Measurements from ENCODE around the gene VTI1A. TPM values are rescaled to one million over a fixed set of nuclear protein-coding genes. Genes with fewer than 3 reads are reported as not detected.

The VTI1A gene
- total RNA-seq, 1 experiment from 2014 or later = 18.1 TPM

- Histone ChIP-seq H3K9me2 (ENCODE audit: insufficient read depth) (no peaks in the 10 kb centered on the region), H3K36me3 (ENCODE audit: low read depth) (no peaks in the 10 kb centered on the region), H3K4me3 (no peak overlapping the region), H3K4me2 (peak overlapping the region; percentile 72), H3K27me3 (ENCODE audit: insufficient read depth, low read depth) (no peaks in the 10 kb centered on the region), H4K20me1 (ENCODE audit: insufficient read depth) (no peaks in the 10 kb centered on the region), H3K4me1 (replicated peaks; ENCODE audit: insufficient read depth) (peaks cover 24% of the 10 kb centered on the region), H2AFZ (no peak overlapping the region), H3K27ac (peak overlapping the region; percentile 61), H3K79me2 (ENCODE audit: low read depth) (no peaks in the 10 kb centered on the region), H3F3A (ENCODE audit: insufficient read depth, low read depth) (peaks cover 24% of the 10 kb centered on the region), H3K9me3 (ENCODE audit: insufficient read depth, low read depth) (peaks cover 3% of the 10 kb centered on the region; the same call in 1 of the 2 replicates)
- intact Hi-C loops (cut with micrococcal nuclease; ENCODE audit: unreplicated experiment) = loop anchor here (10.0 kb wide), 1 partner anchor 156 kb away; no protein-coding TSS in a partner anchor
- TF ChIP-seq CTCF (conservative IDR thresholded peaks at IDR 0.05) = no peak
- TF ChIP-seq EZH2 (IDR thresholded peaks at IDR 0.05; ENCODE audit: low read depth) = no peak
- no peak for DNase-seq
- ChIA-PET POLR2A (ENCODE audit: unreplicated experiment) (no interaction called here), CTCF (no interaction called here)
- BruUV-seq (replicated peaks) = no TSS peak
Observed at GRCh38 chr10:112658465-112658864, 211.4 kb downstream of the VTI1A start.

- peaks cover 30% of the 10 kb centered on the region for H3K4me1 ChIP-seq (replicated peaks; ENCODE audit: insufficient read depth)
- H3K27ac ChIP-seq = peak overlapping the region; percentile 61
- BruUV-seq (replicated peaks) = no TSS peak
- no peak overlapping the region for H2AFZ ChIP-seq
- peak in 1 of 2 experiments; percentile 85 for DNase-seq
- H3K27me3 ChIP-seq (ENCODE audit: insufficient read depth, low read depth) = no peaks in the 10 kb centered on the region
- no peaks in the 10 kb centered on the region for H3K79me2 ChIP-seq (ENCODE audit: low read depth)
- peaks cover 3% of the 10 kb centered on the region; the same call in 1 of the 2 replicates for H3K9me3 ChIP-seq (ENCODE audit: insufficient read depth, low read depth)
- H3K4me2 ChIP-seq = peak overlapping the region; percentile 72
- no peaks in the 10 kb centered on the region for H4K20me1 ChIP-seq (ENCODE audit: insufficient read depth)
- H3K36me3 ChIP-seq (ENCODE audit: low read depth) = no peaks in the 10 kb centered on the region
- H3F3A ChIP-seq (ENCODE audit: insufficient read depth, low read depth) = peaks cover 30% of the 10 kb centered on the region
- intact Hi-C loops (cut with micrococcal nuclease; ENCODE audit: unreplicated experiment) = loop anchor here (10.0 kb wide), 1 partner anchor 156 kb away; no protein-coding TSS in a partner anchor
- ChIA-PET CTCF (no interaction called here), POLR2A (ENCODE audit: unreplicated experiment) (no interaction called here)
- no peaks in the 10 kb centered on the region for H3K9me2 ChIP-seq (ENCODE audit: insufficient read depth)
- no peak overlapping the region for H3K4me3 ChIP-seq
- TF ChIP-seq EZH2 (IDR thresholded peaks at IDR 0.05; ENCODE audit: low read depth) = no peak
- no peak for TF ChIP-seq CTCF (conservative IDR thresholded peaks at IDR 0.05)
Observed at GRCh38 chr10:112658900-112659638, 212.1 kb downstream of the VTI1A start.

- ChIA-PET CTCF (no interaction called here), POLR2A (ENCODE audit: unreplicated experiment) (no interaction called here)
- H4K20me1 ChIP-seq (ENCODE audit: insufficient read depth) = no peaks in the 10 kb centered on the region
- no peaks in the 10 kb centered on the region for H3K79me2 ChIP-seq (ENCODE audit: low read depth)
- intact Hi-C loops (cut with micrococcal nuclease; ENCODE audit: unreplicated experiment) = no loop called here
- no peaks in the 10 kb centered on the region for H3K9me2 ChIP-seq (ENCODE audit: insufficient read depth)
- H3K36me3 ChIP-seq (ENCODE audit: low read depth) = no peaks in the 10 kb centered on the region
- H3K4me1 ChIP-seq (replicated peaks; ENCODE audit: insufficient read depth) = peaks cover 30% of the 10 kb centered on the region
- peaks cover 3% of the 10 kb centered on the region; the same call in 1 of the 2 replicates for H3K9me3 ChIP-seq (ENCODE audit: insufficient read depth, low read depth)
- no TSS peak for BruUV-seq (replicated peaks)
- no peak overlapping the region for H3K4me3 ChIP-seq
- peaks cover 29% of the 10 kb centered on the region for H3F3A ChIP-seq (ENCODE audit: insufficient read depth, low read depth)
- peak; percentile 16 to 82 for DNase-seq
- no peak for TF ChIP-seq EZH2 (IDR thresholded peaks at IDR 0.05; ENCODE audit: low read depth)
- TF ChIP-seq CTCF (conservative IDR thresholded peaks at IDR 0.05) = no peak
- peak overlapping the region; percentile 47 for H3K4me2 ChIP-seq
- H3K27me3 ChIP-seq (ENCODE audit: insufficient read depth, low read depth) = no peaks in the 10 kb centered on the region
- peak overlapping the region; percentile 47 for H3K27ac ChIP-seq
- H2AFZ ChIP-seq = no peak overlapping the region
Observed at GRCh38 chr10:112663234-112664125, 216.5 kb downstream of the VTI1A start.
